Effector memory CD4-positive, alpha-beta T cell (primary cell): ENCODE results near the gene OR51E1.

Source experiments
- DNase-seq, 3 donors: peaks; one replicate each; pipeline ENCODE4 v3.0.0-alpha.2; 2020
- H3K27ac ChIP-seq: 2 replicates; pipeline ENCODE4 v1.7.0; 2013; ENCODE audit warnings: mild to moderate bottlenecking, low read length, moderate library complexity; ENCODE audit not compliant: insufficient read depth, poor library complexity, severe bottlenecking
- H3K27me3 ChIP-seq: replicated peaks from 2 replicates; pipeline ENCODE4 v1.7.0; 2013; ENCODE audit warnings: mild to moderate bottlenecking, low read length; ENCODE audit not compliant: insufficient read depth, control insufficient read depth, poor library complexity, severe bottlenecking
- H3K36me3 ChIP-seq: 2 replicates; pipeline ENCODE4 v1.7.0; 2013; ENCODE audit warnings: mild to moderate bottlenecking, low read length, moderate library complexity; ENCODE audit not compliant: control insufficient read depth, insufficient read depth
- H3K4me1 ChIP-seq: 2 replicates; pipeline ENCODE4 v1.7.0; 2013; ENCODE audit warnings: low read length, mild to moderate bottlenecking; ENCODE audit not compliant: control insufficient read depth, insufficient read depth, poor library complexity, severe bottlenecking
- H3K4me3 ChIP-seq: 2 replicates; pipeline ENCODE4 v1.7.0; 2013; ENCODE audit warnings: low read length, low read depth, mild to moderate bottlenecking; ENCODE audit not compliant: insufficient read depth, poor library complexity, severe bottlenecking
- H3K9me3 ChIP-seq: 2 replicates; pipeline ENCODE4 v1.7.0; 2013; ENCODE audit warnings: mild to moderate bottlenecking, low read length, moderate library complexity; ENCODE audit not compliant: control insufficient read depth
- total RNA-seq, 3 donors: gene quantifications; one replicate each; lab custom pipeline; 2026; lab: John Stamatoyannopoulos, UW

The OR51E1 gene
- total RNA-seq = 0 reads per million in 3 donors

DNA sequence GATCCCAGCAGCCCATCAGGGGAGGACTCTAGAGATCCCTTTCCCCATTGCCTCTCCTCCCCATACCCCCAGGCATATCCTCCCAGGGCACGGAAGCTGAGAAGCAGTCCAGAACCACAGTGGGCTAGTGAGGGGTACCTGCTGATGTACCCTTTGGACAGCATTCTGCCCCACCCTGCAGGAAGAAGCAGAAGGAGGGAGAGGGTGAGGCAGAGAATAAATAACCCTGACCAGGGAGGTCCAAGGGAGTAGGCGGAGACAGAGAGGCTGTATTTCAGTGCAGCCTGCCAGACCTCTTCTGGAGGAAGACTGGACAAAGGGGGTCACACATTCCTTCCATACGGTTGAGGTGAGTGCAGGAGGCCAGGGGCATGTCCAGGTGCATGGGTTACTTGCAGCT, at the start of gene OR51E1:
TSS of gene OR51E1 (plus strand) at position 301 of the 400 bp plus-strand sequence. CDS start 8,545 bp downstream, outside the sequence.
- H3K27ac ChIP-seq = no peak within 1 kb of the TSS
- H3K4me3 ChIP-seq = no peak within 1 kb of the TSS
- H3K27me3 ChIP-seq = no peaks in the 10 kb centered on the region
- no peaks in the 10 kb centered on the region for H3K4me1 ChIP-seq
- no peak for DNase-seq
- H3K36me3 ChIP-seq = no peaks in the 10 kb centered on the region
- H3K9me3 ChIP-seq = no peaks in the 10 kb centered on the region

DNA sequence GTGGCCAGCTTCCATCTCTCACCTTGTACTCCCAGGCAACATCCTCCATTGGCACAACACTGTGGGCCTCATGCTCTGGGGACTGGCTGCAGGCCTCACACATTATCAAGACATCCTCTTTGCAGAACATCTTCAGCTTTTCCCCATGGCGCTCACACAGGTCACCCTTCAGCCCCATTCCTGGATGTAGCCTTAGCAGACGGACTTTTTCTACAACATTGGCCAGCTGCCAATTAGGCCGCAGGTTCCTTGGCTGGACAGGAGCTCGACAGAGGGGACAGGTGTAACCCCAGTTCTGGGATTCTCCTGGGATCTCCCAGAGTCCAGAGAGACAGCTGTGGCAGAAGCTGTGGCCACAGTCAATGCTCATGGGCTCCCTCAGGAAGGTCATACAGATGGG, 38.7 kb upstream of the OR51E1 start:
- DNase-seq = no peak
- H3K4me1 ChIP-seq = peaks cover 2% of the 10 kb centered on the region
- no peaks in the 10 kb centered on the region for H3K27me3 ChIP-seq
- H3K4me3 ChIP-seq = no peak overlapping the region
- H3K36me3 ChIP-seq = peaks cover 36% of the 10 kb centered on the region
- H3K9me3 ChIP-seq = no peaks in the 10 kb centered on the region
- no peak overlapping the region for H3K27ac ChIP-seq

GRCh38 chr11:4606231-4607015, 37.4 kb upstream of the OR51E1 start:
- Histone ChIP-seq H3K9me3 (no peaks in the 10 kb centered on the region), H3K4me1 (peaks cover 7% of the 10 kb centered on the region), H3K27ac (no peak overlapping the region), H3K36me3 (peaks cover 22% of the 10 kb centered on the region), H3K4me3 (no peak overlapping the region), H3K27me3 (no peaks in the 10 kb centered on the region)
- DNase-seq = no peak

- H3K27ac ChIP-seq = no peak overlapping the region
- peak overlapping the region; percentile 67 for H3K4me3 ChIP-seq
- DNase-seq = no peak
Observed at GRCh38 chr11:4607096-4607495, 36.7 kb upstream of the OR51E1 start.

DNA sequence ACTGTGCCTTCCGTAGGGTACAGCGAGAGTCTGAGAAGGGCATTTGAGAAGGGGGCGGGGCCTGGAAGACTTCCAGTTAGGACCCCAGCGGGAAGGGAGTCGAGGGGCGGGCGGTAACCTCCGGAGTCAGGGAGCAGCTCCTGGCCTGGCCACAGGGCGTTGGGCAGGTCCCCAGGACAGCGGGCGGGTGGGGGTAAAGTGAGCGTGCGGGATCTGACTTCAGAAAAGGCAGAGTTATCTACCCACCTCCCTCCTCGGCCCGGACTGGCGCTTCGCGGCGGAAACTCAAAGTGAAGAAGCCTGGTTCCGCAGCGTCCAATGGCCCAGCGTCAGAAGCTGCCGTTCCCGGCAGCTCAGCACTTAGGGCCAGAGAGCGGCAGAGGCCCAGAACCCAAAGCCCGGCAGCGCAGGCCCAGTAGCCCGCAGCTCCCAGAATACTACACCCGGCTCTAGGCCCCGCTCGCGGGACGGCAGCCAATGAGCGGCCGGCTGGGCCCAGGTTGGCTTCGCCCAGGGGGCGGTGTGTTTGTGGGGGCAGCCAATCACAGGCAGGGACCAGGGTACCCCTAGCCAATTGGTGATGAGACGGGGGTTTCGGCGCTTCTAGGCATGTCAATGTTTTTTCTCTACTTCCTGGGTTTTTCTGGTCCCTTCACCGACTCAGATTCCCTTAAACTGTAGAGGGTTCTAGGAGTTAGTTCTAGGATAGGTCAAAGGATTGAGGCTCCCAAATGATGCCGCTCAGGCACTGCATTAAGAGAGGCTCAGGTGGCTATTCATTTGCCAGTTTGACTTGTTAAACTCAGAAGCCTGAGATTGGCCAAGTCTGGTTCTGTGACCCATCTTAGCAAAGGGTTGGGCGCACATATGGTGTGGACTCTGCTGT, 35.8 kb upstream of the OR51E1 start, which contains the start of gene TRIM68:
TSS of gene TRIM68 (minus strand) at position 451 of the 886 bp plus-strand sequence. CDS start 2,727 bp downstream, outside the sequence.
- Histone ChIP-seq H3K36me3 (peaks cover 9% of the 10 kb centered on the region), H3K4me1 (peaks cover 7% of the 10 kb centered on the region), H3K27me3 (no peaks in the 10 kb centered on the region), H3K4me3 (peak within 1 kb of the TSS; percentile 67), H3K9me3 (no peaks in the 10 kb centered on the region), H3K27ac (peak within 1 kb of the TSS; percentile 73)
- DNase-seq = peak; percentile 85 to 92 (median 90)

More at GRCh38 chr11:4607096-4607495, 36.7 kb upstream of the OR51E1 start:
- no peaks in the 10 kb centered on the region for H3K27me3 ChIP-seq
- peaks cover 7% of the 10 kb centered on the region for H3K4me1 ChIP-seq
- H3K9me3 ChIP-seq = no peaks in the 10 kb centered on the region
- H3K36me3 ChIP-seq = peaks cover 15% of the 10 kb centered on the region

- H3K9me3 ChIP-seq = no peaks in the 10 kb centered on the region
- no peaks in the 10 kb centered on the region for H3K27me3 ChIP-seq
- no peaks in the 10 kb centered on the region for H3K36me3 ChIP-seq
- peaks cover 7% of the 10 kb centered on the region for H3K4me1 ChIP-seq
- H3K4me3 ChIP-seq = peak overlapping the region; percentile 43
- no peak overlapping the region for H3K27ac ChIP-seq
- DNase-seq = no peak
Observed at GRCh38 chr11:4610258-4610935, 33.4 kb upstream of the OR51E1 start.

DNA sequence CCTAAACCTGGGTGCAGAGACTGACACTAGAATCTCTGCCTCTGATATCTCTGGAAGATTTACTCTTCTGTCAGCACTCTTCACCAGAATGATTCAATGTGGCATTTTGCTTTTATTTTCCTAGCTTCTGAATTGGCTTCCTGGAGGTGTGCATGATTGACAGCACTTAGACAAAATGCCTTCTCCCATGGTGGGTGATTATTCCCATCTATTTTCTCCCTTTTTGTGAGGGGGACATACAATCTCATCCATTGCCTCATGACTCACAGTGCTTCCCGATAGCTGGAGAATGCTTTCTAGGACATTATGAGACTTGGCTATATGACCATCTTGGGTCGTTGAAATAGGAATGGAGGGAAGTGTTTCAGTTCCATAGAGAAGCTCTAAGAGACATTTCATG, 31.8 kb upstream of the OR51E1 start:
- no peak overlapping the region for H3K27ac ChIP-seq
- H3K4me1 ChIP-seq = peaks cover 7% of the 10 kb centered on the region
- peaks cover 3% of the 10 kb centered on the region for H3K27me3 ChIP-seq
- DNase-seq = no peak
- no peaks in the 10 kb centered on the region for H3K36me3 ChIP-seq
- no peak overlapping the region for H3K4me3 ChIP-seq
- H3K9me3 ChIP-seq = no peaks in the 10 kb centered on the region

GRCh38 chr11:4615856-4616444, 27.8 kb upstream of the OR51E1 start:
- Histone ChIP-seq H3K27ac (no peak overlapping the region), H3K9me3 (no peaks in the 10 kb centered on the region), H3K36me3 (no peaks in the 10 kb centered on the region), H3K4me3 (no peak overlapping the region), H3K4me1 (no peaks in the 10 kb centered on the region), H3K27me3 (peaks cover 5% of the 10 kb centered on the region)
- no peak for DNase-seq

GRCh38 chr11:4619514-4619913, 24.3 kb upstream of the OR51E1 start:
- no peak overlapping the region for H3K27ac ChIP-seq
- no peaks in the 10 kb centered on the region for H3K9me3 ChIP-seq
- no peak overlapping the region for H3K4me3 ChIP-seq
- peaks cover 5% of the 10 kb centered on the region for H3K27me3 ChIP-seq
- no peaks in the 10 kb centered on the region for H3K36me3 ChIP-seq
- no peaks in the 10 kb centered on the region for H3K4me1 ChIP-seq
- DNase-seq = no peak
